Measurements from ENCODE around the gene CPEB1.

GRCh38 chr15:82544431-82544830 is 102.7 kb downstream of the CPEB1 start:
- no peak for TF ChIP-seq POLR2A (IDR thresholded peaks at IDR 0.05; ENCODE audit: low read length)
- TF ChIP-seq GATA1 (IDR thresholded peaks at IDR 0.05; ENCODE audit: low read depth, low read length), result no peak

Measured in erythroblast (primary cell).